Fibroblast of peridontal ligament (primary cell): ENCODE results near the gene PPM1G.
"Not testable (repeated sequence)": the region's sequence is repeated elsewhere in the genome, so short reads cannot be mapped to it uniquely, and the experiment has no call there.

ENCODE experiments used
- DNase-seq: peaks from one replicate; pipeline ENCODE4 v3.0.0-alpha.2; 2010; ENCODE audit errors: extremely low read depth

Gene PPM1G

DNA sequence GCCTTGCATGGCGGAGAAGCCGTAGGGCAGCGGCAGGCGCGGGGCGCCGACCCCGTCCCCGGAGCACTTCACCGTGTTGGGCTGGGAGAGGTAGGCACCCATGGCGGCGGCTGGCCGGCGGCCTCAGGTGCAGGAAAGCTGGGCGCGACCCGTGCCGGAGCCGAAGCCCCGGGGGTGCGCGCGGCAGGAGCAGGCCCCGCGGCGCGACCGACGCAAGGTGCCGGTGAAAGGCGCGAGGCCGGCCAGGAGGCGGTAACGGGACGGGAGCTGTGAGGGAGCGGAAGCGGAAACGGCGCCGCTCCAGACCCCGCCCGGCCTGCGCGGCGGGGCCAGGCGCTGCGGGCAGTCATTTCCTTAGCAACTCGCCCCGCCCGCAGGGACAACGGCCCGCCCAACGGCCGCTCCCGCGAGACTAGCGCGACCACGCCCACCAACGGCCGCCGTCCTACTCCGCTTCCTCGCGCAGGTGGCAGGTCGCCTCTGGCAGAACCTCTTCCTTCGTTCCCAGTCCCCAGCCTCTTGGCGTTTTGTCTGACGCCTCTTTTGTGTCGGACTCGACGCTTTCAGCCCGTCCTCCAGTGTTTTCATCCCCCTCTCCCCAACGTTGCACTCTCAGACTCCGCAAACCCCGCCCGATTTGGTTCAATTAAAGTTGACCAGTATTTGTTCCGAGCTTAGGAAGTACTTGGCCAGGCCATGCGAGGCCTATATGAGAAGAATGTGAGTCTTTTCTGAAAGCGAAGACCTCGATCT lies at the start of gene PPM1G:
Gene PPM1G (minus strand): TSS at position 271 of the 753 bp plus-strand sequence. CDS start 169 bp downstream, at position 102.
- peak; percentile 83 for DNase-seq

GRCh38 chr2:27453968-27454367 lies 44.6 kb upstream of the PPM1G start:
- DNase-seq: no peak

DNA sequence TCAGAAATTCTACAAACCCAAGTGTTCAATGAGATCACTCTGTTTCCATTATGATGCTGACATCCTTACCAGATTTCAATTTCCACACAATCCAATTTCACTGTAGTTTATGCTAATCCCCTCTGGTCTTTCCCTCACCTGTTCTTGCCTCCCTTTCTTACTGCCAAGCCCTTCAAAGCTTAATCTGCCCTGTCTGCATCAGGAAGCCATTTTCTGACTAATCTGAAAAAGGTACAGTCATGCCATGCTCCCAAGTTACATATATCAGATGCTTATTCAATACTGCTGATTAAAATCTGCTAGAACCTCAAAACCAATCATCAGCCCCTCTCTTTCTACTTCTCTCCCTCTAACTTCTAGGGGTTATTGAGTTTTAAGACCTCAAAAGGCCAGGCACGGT lies 41.7 kb upstream of the PPM1G start:
- DNase-seq: no peak

DNA sequence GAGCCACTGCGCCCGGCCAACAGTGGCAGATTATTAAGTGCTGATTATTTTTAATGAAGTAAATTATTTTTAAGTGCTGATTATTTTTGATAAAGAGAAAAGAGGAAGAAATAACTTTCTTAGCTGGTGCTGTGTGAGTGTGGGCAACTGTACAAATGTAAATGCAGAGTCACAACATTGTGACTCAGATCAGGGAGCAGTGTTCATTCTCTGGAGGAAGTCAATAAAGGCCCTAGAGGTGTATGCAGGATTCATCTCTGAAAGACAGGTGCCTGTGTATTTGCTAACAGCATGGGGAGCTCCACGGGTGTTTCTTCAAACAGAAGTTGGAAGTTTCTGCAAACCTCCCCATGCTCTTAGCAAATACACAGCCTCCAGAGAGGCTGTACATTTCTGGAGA lies 39.0 kb upstream of the PPM1G start:
- no peak for DNase-seq

DNA sequence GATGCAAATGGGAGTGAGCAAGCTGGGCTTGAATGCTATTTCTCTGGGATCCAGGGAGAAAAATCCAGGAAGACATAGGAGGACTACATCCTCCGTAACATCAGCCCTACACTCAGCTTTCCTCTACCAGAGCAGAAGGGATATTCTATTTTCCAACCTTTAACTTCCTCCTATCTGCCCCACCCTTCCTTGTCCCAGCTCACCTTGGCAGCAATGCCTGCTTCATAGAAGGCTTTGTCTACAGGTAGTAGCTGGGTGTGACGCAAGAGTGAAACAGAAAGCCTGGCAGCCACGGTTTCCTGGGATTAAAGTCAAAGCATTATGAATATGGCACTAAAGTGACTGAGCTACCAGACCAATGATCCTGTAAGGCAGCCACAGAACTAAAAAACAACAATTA lies 36.7 kb upstream of the PPM1G start:
- no peak for DNase-seq

DNA sequence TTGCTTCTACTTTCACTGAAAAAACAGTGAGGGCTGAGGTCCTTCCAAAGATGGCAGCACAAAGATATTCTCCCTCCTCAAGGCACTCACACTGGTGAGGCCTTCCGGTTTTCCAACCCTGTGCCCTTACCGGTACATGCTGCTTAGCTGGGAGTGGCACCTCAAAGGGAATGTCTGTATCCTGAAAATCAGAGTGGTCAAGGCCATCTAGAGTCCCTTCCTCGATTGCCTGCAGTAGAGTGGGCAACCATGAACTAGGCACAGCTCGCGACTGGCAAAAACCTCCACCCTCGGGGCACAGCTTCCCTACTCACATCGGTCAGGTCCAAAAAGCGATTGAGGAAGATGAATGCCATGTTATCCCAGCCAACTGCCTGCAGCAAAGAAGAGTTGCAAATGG lies 36.2 kb upstream of the PPM1G start:
- DNase-seq: no peak

GRCh38 chr2:27445155-27445554 lies 35.8 kb upstream of the PPM1G start:
- DNase-seq: no peak

DNA sequence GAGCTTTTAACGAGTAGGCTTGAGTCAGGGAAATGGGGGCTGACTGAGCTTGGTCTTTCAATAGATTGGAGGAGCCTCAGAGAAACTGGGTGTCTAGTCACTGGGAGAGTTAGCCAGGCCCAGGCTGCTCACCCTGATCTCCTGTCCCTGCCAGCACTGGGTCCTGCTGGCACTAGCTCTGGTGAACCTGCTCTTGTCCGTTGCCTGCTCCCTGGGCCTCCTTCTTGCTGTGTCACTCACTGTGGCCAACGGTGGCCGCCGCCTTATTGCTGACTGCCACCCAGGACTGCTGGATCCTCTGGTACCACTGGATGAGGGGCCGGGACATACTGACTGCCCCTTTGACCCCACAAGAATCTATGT lies 33.5 kb upstream of the PPM1G start:
- no peak for DNase-seq

DNA sequence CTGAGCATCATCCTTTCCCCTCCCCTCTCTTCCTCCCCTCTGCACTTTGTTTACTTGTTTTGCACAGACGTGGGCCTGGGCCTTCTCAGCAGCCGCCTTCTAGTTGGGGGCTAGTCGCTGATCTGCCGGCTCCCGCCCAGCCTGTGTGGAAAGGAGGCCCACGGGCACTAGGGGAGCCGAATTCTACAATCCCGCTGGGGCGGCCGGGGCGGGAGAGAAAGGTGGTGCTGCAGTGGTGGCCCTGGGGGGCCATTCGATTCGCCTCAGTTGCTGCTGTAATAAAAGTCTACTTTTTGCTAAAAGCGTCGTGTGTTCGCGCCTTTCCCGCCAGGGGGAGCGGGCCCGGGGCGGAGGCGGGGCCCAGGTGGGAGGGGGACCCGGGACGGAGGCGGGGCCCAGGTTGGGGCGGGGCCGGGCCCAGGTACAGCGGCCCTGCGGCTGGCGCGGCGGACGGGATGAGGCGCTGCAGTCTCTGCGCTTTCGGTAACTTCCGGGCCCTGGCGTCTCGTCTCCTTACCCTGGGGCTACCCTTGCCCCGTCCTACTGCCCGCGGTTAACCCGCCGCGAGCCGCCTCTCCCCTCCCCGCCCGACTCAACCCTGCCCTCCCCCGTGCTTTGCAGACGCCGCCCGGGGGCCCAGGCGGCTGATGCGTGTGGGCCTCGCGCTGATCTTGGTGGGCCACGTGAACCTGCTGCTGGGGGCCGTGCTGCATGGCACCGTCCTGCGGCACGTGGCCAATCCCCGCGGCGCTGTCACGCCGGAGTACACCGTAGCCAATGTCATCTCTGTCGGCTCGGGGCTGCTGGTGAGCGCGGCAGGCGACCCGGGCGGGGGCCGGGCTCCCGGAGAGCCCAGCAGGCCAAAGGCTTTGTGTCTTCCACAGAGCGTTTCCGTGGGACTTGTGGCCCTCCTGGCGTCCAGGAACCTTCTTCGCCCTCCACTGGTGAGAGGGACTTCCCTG lies 32.8 kb upstream of the PPM1G start, which contains the start of gene KRTCAP3:
Gene KRTCAP3 (plus strand): TSS at position 424 of the 962 bp plus-strand sequence. CDS start 32 bp downstream, at position 456.
- no peak for DNase-seq

GRCh38 chr2:27441226-27441926 lies 32.0 kb upstream of the PPM1G start:
- no peak for DNase-seq

- no peak for DNase-seq
Measured at GRCh38 chr2:27435628-27436027, 26.2 kb upstream of the PPM1G start.

DNA sequence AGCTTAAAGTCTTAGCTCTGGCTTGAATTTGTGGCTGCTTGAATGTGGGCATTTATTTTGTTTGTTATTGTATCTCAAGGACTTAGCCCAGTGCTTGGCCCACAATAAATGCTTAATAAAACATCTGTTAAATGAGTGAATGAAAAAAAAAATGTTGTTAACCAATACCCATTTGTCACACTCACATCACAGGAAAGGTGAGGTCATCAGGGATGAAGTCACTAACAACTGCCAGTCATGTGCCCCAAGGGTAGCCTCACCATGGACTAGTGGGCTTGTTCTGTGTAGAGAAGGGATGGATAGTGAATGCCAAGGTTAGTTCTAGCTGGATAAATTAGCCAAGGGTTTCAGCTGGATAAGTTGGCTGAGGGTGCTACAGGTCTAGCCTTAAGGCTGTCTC lies 22.0 kb upstream of the PPM1G start:
- peak; percentile 36 for DNase-seq

- peak; percentile 71 for DNase-seq
Measured at GRCh38 chr2:27428978-27429541, 19.7 kb upstream of the PPM1G start.

DNA sequence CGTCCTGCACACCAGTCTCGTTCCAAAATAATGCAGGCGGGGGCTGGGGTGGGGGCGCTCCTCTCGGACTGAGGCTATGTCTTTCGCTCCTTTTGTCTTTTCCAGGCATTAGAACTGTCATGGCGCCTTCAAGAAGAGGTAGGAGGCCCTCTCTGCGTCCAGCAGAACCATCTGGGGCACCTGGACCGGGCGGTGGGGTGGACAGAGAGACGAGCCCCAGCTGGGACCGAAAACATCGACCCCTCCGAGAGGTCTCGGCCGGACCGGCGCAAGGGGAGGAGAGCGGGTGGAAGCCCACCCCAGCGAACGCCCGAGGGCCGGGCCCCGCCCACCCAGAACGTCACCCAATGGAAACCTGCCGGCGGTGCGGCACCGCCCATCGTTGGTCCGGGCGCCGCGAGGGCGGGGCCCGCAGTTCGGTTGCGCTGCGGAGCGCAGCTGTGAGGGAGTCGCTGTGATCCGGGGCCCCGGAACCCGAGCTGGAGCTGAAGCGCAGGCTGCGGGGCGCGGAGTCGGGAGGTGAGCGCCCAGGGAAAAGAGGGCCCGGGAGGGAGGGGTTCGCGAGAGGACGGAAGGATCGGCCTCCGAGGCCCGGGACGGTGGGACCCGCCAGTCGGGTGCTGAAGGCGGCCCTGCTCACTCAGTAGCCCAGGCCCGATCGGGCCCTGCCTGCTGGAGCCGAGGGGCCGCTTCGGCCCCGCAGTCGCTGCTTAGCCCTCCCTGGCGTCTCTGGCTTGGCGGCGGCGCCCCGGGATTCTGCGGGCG lies 19.0 kb upstream of the PPM1G start, which contains the start of gene NRBP1:
Gene NRBP1 (plus strand): TSS at position 419 of the 765 bp plus-strand sequence. CDS start 4,643 bp downstream, outside the sequence.
- peak; percentile 78 for DNase-seq

- DNase-seq: no peak
Measured at GRCh38 chr2:27427863-27428212, 18.4 kb upstream of the PPM1G start.

GRCh38 chr2:27425039-27425438 lies 15.6 kb upstream of the PPM1G start:
- not testable (repeated sequence) for DNase-seq

DNA sequence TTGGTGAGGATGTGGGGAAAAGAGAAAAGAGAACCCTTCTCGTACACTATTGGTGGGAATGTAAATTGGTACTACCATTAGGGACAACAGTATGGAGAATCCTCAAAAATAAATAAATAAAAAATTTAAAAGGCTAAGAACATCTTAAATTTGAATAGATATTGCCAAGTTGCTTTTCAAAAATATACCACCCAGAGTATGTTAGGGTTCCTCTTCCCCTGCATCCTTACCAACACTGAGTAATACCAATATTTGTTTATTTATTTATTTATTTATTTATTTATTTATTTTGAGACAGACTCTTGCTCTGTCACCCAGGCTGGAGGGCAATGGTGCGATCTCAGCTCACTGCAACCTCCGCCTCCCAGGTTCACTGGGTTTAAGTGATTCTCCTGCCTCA lies 13.6 kb upstream of the PPM1G start:
- no peak for DNase-seq

DNA sequence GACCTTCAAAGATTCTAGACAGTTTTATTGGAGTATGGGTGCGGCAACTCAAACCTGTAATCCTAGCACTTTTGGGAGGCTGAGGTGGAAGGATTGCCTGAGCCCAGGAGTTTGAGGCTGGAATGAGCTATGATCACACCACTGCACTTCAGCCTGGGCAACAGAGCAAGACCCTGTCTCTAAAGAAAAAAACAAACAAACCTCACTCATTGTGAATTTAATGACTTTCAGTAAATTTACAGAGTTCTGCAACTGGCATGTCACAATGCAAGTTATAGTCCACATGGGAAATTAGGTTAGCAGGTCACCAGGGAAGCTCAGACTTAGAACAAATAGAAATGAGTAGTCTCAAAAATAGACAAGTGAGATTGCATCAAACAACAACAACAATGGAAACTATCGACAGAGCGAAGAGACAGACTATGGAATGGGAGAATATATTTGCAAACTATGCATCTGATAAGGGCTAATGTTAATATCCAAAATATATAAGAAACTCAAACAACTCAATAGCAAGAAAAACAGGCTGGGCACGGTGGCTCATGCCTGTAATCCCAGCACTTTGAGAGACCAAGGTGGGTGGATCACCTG lies 12.4 kb upstream of the PPM1G start:
- DNase-seq: no peak

DNA sequence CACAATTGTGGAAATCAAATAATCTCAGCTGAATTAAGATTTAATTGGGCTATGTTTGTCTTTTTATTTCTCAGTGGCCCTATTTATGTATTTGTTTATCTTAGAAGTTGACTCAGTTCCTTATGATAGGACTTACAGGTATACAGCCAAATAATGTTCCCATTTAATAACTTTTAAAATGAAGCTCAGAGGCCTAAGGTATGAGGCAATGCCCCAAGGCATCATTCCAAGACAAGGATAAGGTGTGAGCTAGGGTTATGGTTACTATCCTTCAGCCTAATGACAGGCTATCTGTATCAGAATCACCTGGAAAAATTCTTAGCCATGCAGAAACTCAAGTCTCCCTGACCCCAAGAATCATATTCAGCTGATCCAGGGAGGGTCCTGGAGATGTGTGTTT lies 11.6 kb upstream of the PPM1G start:
- no peak for DNase-seq

DNA sequence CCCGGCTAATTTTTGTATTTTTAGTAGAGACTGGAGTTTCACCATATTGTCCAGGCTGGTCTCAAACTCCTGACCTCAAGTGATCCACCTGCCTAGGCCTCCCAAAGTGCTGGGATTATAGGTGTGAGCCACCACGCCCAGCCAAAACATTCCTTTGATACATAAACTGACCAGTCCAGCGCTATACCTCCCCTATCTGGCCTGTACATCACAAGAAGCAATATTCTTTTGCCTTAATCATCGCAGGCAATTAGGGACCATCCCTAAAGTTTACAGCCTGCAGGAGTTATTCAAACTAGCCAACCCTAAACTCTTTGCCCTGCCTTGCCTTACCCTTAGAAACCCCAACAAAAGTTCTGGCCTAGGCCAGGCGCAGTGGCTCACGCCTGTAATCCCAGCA lies 6.8 kb upstream of the PPM1G start:
- DNase-seq: no peak
